ENCODE measurements around the gene SLC22A23.

The SLC22A23 gene

DNA sequence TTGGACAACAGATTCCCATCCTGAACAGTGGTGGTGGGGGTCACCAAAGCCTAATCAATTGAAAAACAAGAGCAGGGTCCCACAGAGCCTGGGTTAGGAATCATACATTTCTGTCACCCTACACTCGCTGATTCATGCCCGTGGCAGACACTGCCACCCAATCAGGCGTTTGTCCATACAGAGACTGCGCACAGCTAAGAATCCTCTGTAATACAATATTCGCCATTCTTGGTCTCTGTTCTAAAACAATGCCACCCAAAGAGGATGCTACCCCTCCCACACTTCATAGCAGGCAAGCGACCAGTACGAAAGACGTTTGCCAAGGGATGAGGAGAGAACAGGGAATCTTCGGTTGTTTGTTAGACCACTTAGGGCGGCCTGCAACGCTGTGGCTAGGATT, 28.1 kb upstream of the SLC22A23 start:
- TF ChIP-seq, protein P1, sequence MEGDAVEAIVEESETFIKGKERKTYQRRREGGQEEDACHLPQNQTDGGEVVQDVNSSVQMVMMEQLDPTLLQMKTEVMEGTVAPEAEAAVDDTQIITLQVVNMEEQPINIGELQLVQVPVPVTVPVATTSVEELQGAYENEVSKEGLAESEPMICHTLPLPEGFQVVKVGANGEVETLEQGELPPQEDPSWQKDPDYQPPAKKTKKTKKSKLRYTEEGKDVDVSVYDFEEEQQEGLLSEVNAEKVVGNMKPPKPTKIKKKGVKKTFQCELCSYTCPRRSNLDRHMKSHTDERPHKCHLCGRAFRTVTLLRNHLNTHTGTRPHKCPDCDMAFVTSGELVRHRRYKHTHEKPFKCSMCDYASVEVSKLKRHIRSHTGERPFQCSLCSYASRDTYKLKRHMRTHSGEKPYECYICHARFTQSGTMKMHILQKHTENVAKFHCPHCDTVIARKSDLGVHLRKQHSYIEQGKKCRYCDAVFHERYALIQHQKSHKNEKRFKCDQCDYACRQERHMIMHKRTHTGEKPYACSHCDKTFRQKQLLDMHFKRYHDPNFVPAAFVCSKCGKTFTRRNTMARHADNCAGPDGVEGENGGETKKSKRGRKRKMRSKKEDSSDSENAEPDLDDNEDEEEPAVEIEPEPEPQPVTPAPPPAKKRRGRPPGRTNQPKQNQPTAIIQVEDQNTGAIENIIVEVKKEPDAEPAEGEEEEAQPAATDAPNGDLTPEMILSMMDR (IDR thresholded peaks at IDR 0.05; ENCODE audit: insufficient read depth, missing control alignments), result no peak
- FAIRE-seq, result no peak

DNA sequence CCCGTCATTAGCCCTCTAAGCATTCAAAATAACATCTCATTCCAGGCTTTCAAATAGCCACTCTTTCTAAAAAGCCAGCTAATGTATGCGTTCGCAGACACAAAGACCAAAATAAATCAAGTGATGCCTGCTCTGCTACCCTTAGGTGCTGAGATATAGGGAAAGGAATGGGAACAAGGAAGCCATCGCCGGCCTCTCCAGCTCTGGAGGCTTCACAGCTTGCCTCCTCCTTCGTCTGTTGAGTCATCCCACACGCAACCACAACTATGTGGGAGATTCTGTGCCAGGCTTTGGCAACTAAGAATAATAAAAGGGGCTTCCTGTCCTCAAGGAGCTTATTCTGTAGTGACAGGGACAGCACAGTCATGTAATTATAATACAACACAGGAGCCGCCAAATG, 27.3 kb upstream of the SLC22A23 start:
- FAIRE-seq (no peak), DNase-seq (ENCODE audit: insufficient read length, low spot score) (no peak)
- TF ChIP-seq, protein P1 (IDR thresholded peaks at IDR 0.05; ENCODE audit: insufficient read depth, missing control alignments), result no peak

More for the DNA sequence above, 28.1 kb upstream of the SLC22A23 start:
- DNase-seq (ENCODE audit: insufficient read length, low spot score), result no peak

DNA sequence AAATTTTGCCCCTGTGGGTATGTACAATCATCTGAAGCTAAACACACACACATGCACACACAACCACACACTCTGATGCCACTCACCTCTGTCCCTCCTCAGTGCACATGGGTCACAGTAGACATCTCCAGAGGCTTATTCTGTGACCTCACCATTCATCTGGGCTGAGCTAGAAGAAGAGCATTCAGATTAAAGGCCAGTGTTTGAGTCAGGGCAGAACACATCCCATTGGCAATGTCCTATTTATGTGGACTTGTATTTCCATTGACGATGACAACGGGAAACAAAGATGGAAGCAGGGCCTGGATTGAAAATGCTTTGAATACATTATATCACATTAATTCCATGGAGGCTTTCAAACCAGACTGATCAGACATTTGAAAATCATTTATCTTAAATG, 26.8 kb upstream of the SLC22A23 start:
- TF ChIP-seq, protein P1 (IDR thresholded peaks at IDR 0.05; ENCODE audit: insufficient read depth, missing control alignments), result no peak
- FAIRE-seq (no peak), DNase-seq (ENCODE audit: insufficient read length, low spot score) (no peak)

DNA sequence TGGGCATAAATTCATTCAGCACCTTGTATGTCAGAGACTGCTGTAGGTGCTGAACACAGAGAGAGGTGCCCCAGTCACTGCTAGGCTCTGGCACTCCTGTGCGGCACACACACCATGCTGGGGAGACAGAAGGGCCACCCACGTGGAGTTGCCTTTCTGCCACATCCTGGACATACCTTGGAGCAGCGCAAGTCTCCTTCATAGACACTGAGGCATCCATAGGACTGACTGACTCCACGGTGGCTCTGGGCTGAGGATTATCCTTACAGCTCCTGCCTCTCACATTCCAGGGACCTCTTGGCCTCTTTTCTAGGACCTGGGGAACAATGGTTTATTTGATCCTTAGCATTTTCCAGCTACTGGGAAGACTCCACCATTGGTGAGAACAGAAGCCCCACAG, 26.0 kb upstream of the SLC22A23 start:
- DNase-seq (ENCODE audit: insufficient read length, low spot score) (no peak), FAIRE-seq (no peak)
- TF ChIP-seq, protein P1 (IDR thresholded peaks at IDR 0.05; ENCODE audit: insufficient read depth, missing control alignments), result no peak

DNA sequence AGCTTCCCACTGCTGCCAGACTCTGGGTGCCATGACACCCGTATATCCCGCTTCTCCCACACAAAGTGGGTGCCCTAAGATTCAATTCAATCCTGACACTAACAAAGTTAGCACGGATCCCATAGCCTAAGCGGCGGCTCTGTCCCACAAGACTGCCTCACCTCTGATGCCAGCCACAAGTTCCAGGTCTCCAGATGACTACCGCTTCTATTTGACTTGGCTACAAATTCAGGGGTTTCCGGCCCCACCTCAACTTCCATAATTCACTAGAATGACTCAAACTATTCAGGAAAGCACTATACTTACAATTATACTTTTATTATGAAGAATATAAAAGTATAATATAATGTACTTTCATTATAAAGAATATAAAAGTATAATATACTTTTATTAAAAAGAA, 24.8 kb upstream of the SLC22A23 start:
- FAIRE-seq, result no peak
- no peak for DNase-seq (ENCODE audit: insufficient read length, low spot score)
- TF ChIP-seq, protein P1 (IDR thresholded peaks at IDR 0.05; ENCODE audit: insufficient read depth, missing control alignments), result no peak

DNA sequence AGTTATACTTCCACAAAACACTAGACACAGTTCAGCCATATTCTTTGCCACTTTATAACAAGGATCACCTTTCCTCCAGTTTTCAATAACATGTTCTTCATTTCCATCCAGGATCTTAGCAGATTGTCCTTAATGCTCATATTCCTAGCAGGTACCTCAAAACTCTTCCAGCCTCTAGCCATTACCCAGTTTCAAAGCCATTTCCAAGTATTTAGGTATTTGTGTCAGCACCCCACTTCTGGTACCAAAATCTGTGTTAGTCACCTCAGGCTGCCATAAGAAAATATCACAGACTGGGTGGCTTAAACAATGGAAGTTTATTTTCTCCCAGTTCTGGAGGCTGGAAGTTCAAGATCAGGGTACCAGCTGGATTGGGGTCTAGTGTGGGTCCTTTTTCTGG, 23.2 kb upstream of the SLC22A23 start:
- TF ChIP-seq, protein P1 (IDR thresholded peaks at IDR 0.05; ENCODE audit: insufficient read depth, missing control alignments), result no peak
- DNase-seq (ENCODE audit: insufficient read length, low spot score) (no peak), FAIRE-seq (no peak)

DNA sequence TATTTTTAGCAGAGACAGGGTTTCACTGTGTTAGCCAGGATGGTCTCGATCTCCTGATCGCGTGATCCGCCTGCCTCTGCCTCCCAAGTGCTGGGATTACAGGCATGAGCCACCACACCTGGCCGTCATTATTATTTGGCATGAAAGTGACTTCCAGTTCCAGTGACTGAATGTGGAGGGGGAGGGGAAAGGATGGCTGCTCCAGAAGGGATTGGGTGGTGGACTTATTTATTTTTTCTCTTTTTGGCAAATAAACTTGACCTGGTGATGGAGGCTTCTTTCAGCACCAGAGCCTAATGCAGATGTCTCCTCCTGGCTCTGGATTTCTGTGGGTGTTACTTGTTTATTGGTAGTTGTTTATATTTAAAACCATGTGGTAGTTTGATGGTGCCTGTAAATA, 16.9 kb upstream of the SLC22A23 start:
- DNase-seq (ENCODE audit: insufficient read length, low spot score), result no peak
- TF ChIP-seq, protein P1 (IDR thresholded peaks at IDR 0.05; ENCODE audit: insufficient read depth, missing control alignments), result no peak
- FAIRE-seq, result no peak

Measured in D721Med (cell line).